Measurements from ENCODE around the gene CNOT9. TPM values are rescaled to one million over a fixed set of nuclear protein-coding genes. Genes with fewer than 3 reads are reported as not detected.

CNOT9 gene
- total and polyA plus RNA-seq, 3 experiments from 2014 or later: 22.5 to 135 (median 131) TPM

DNA sequence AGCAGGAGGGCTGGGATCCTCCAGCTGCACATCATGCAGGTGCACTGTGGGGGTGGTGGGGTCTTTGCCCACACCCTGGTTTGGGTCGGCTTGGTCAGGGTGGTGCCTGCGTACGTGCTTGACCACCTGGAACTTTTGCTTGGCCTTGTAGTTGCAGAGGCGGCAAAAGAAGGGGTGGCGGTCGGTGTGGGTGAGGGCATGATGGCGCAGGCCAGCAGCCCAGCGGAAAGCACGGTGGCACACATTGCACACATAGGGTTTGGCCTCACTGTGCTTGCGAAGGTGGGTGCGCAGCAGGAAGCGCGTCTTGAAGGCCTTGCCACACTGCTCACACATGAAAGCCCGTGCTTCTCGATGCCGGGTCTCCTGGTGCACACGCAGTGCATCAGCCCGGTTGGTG, 69.7 kb downstream of the CNOT9 start:
- H3K27ac Mint-ChIP-seq: peak overlapping the region in 1 of 8 donors; percentile 26
- ChIA-PET CTCF (no interaction called here), POLR2A (no interaction called here)
- H3K9me3 Mint-ChIP-seq: no peaks in the 10 kb centered on the region
- Histone ChIP-seq H3K9me3 (ENCODE audit: low read length) (no peaks in the 10 kb centered on the region), H3K4me3 (ENCODE audit: low read length) (no peak overlapping the region), H3K36me3 (ENCODE audit: insufficient read depth, low read length) (peaks cover 54% of the 10 kb centered on the region), H3K27ac (ENCODE audit: low read depth, low read length) (no peak overlapping the region), H3K4me1 (ENCODE audit: insufficient read depth, low read length) (no peaks in the 10 kb centered on the region), H3K27me3 (ENCODE audit: insufficient read depth, low read length, poor library complexity, severe bottlenecking) (no peaks in the 10 kb centered on the region)
- no peak for DNase-seq
- H3K36me3 Mint-ChIP-seq: peaks cover 7 to 88% (median 9%) of the 10 kb centered on the region in 3 donors
- H3K4me3 Mint-ChIP-seq: no peak overlapping the region
- H3K4me1 Mint-ChIP-seq: no peaks in the 10 kb centered on the region
- H3K27me3 Mint-ChIP-seq: no peaks in the 10 kb centered on the region

DNA sequence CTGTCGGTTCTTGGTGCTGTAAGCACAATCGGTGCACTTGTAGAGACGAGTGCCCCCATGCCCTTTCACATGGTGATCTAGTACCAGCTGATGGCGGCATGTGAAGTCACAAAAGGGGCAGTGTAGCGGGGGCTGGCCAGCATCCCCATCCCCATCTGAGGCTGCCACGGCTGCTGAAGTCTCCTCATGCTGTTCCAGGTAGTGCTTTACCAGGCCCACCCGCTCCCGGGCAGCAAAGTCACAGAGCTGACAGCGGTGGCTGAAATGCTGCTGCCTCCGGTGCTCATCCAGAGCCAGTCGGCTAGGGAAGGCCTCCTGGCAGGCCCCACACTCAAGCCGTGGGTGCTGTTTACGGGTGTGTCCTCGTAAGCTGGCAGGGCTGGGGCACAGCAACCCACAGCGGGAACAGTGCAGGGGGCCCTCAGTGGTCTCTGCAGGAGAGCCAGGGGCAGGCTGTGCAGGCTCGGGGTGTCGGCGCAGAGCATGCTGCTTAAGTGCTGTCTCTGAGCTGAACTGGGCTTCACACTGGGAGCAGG, 73.5 kb downstream of the CNOT9 start:
- H3K36me3 Mint-ChIP-seq: peaks cover 12 to 84% (median 20%) of the 10 kb centered on the region in 3 donors
- CTCF ChIA-PET: no interaction called here

DNA sequence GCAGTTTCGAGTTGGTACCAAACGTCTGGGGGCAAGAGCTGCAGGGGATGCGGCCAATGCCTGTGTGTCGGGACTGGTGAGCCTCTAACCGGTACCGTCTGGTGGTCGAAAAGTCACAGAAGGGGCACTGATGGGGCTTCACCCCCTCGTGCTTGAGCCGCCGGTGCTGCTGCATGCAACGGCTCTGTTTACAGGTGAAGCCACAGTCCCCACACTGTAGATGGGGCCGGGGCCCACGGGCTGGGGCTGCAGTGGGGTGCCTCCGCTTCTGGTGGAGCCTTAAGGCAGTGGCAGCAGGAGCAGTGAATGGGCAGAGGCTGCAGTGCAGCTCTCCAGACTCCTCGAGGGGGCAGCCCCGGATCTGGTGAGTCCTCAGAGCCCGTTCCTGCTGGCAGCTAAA, 74.1 kb downstream of the CNOT9 start:
- Mint-ChIP-seq H3K4me1 (peaks cover 0 to 7% (median 3%) of the 10 kb centered on the region in 3 donors), H3K36me3 (peaks cover 7 to 83% (median 21%) of the 10 kb centered on the region in 3 donors), H3K27me3 (no peaks in the 10 kb centered on the region), H3K9me3 (no peaks in the 10 kb centered on the region), H3K27ac (no peak overlapping the region), H3K4me3 (no peak overlapping the region)
- ChIA-PET CTCF (no interaction called here), POLR2A (no interaction called here)
- Histone ChIP-seq H3K4me3 (ENCODE audit: low read length) (no peak overlapping the region), H3K27ac (ENCODE audit: low read depth, low read length) (no peak overlapping the region), H3K36me3 (ENCODE audit: insufficient read depth, low read length) (peaks cover 57% of the 10 kb centered on the region), H3K27me3 (ENCODE audit: insufficient read depth, low read length, poor library complexity, severe bottlenecking) (no peaks in the 10 kb centered on the region), H3K9me3 (ENCODE audit: low read length) (no peaks in the 10 kb centered on the region), H3K4me1 (ENCODE audit: insufficient read depth, low read length) (no peaks in the 10 kb centered on the region)
- no peak for DNase-seq

More for the DNA sequence above, 73.5 kb downstream of the CNOT9 start:
- H3K4me1 ChIP-seq (ENCODE audit: insufficient read depth, low read length): no peaks in the 10 kb centered on the region
- no peaks in the 10 kb centered on the region for H3K9me3 Mint-ChIP-seq
- POLR2A ChIA-PET: no interaction called here
- H3K4me3 Mint-ChIP-seq: no peak overlapping the region
- H3K27me3 ChIP-seq (ENCODE audit: insufficient read depth, low read length, poor library complexity, severe bottlenecking): no peaks in the 10 kb centered on the region
- H3K27ac Mint-ChIP-seq: peak overlapping the region in 1 of 8 donors; percentile 72
- peaks cover 57% of the 10 kb centered on the region for H3K36me3 ChIP-seq (ENCODE audit: insufficient read depth, low read length)
- H3K9me3 ChIP-seq (ENCODE audit: low read length): no peaks in the 10 kb centered on the region
- no peak for DNase-seq
- H3K27me3 Mint-ChIP-seq: no peaks in the 10 kb centered on the region
- H3K27ac ChIP-seq (ENCODE audit: low read depth, low read length): no peak overlapping the region
- H3K4me3 ChIP-seq (ENCODE audit: low read length): no peak overlapping the region
- peaks cover 0 to 4% (median 0%) of the 10 kb centered on the region in 3 donors for H3K4me1 Mint-ChIP-seq

DNA sequence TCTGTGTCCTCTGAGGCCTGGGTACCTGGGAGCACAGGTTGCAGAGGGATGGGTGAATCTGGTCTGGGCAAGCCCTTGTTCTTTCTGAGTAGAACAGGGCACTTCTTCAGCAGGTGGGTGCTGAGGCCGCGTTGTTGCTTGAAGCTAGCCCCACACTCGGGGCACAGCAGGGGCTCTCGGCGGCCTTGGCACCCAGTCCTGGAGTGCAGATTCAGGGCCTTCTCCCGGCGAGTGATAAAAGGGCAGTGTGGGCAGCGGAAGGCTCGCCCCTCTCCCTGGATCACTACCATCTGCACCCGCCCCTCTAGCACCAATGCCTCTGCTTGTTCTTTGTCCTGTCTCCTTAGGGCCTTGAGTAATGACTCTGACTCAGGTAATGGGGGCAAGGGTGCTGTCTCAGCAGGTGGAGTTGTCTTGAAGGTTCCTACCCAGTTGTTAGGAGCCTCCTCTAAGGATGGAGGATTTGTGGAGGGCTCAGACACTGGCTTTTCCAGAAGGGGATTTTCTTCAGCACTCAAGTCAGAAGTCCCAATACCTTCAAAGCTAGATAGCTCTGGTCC, 75.2 kb downstream of the CNOT9 start:
- Mint-ChIP-seq H3K4me3 (no peak overlapping the region), H3K27ac (peak overlapping the region in 3 of 8 donors; percentile 6 to 82 (median 11)), H3K9me3 (no peaks in the 10 kb centered on the region), H3K27me3 (peaks cover 0 to 2% of the 10 kb centered on the region in 2 donors), H3K4me1 (peaks cover 4 to 16% (median 13%) of the 10 kb centered on the region in 3 donors), H3K36me3 (peaks cover 5 to 83% (median 24%) of the 10 kb centered on the region in 3 donors)
- Histone ChIP-seq H3K9me3 (ENCODE audit: low read length) (no peaks in the 10 kb centered on the region), H3K27me3 (ENCODE audit: insufficient read depth, low read length, poor library complexity, severe bottlenecking) (no peaks in the 10 kb centered on the region), H3K36me3 (ENCODE audit: insufficient read depth, low read length) (peaks cover 55% of the 10 kb centered on the region), H3K4me3 (ENCODE audit: low read length) (no peak overlapping the region), H3K4me1 (ENCODE audit: insufficient read depth, low read length) (no peaks in the 10 kb centered on the region), H3K27ac (ENCODE audit: low read depth, low read length) (no peak overlapping the region)
- ChIA-PET POLR2A (no interaction called here), CTCF (no interaction called here)
- DNase-seq: no peak

DNA sequence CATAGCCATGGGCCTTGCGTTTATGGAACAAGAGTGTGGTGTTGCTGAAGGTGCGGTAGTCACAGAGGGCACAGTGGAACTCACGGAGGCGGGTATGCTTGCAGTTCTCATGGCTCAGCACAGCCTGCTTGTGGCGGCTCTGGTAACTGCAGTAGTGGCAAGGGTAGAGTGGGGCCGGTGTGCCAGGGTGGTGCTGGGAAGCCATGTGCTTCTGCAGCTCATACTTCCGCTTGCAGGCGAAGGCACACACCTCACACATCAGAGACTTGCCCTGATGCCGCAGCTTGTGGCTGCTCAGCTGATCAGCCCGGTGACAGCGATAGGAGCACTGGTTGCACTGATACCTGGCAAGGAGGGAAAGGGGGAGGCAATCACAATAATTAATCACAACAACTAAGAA, 76.1 kb downstream of the CNOT9 start:
- POLR2A ChIA-PET: no interaction called here
- Mint-ChIP-seq H3K36me3 (peaks cover 5 to 84% (median 22%) of the 10 kb centered on the region in 3 donors), H3K4me3 (no peak overlapping the region), H3K27me3 (peaks cover 0 to 2% of the 10 kb centered on the region in 2 donors), H3K4me1 (peaks cover 4 to 16% (median 13%) of the 10 kb centered on the region in 3 donors), H3K9me3 (no peaks in the 10 kb centered on the region), H3K27ac (peak overlapping the region in 1 of 8 donors; percentile 78)
- CTCF ChIA-PET: no interaction called here
- no peak overlapping the region for H3K4me3 ChIP-seq (ENCODE audit: low read length)
- no peaks in the 10 kb centered on the region for H3K9me3 ChIP-seq (ENCODE audit: low read length)
- no peaks in the 10 kb centered on the region for H3K27me3 ChIP-seq (ENCODE audit: insufficient read depth, low read length, poor library complexity, severe bottlenecking)
- no peaks in the 10 kb centered on the region for H3K4me1 ChIP-seq (ENCODE audit: insufficient read depth, low read length)
- peaks cover 58% of the 10 kb centered on the region for H3K36me3 ChIP-seq (ENCODE audit: insufficient read depth, low read length)
- no peak for DNase-seq
- H3K27ac ChIP-seq (ENCODE audit: low read depth, low read length): no peak overlapping the region

DNA sequence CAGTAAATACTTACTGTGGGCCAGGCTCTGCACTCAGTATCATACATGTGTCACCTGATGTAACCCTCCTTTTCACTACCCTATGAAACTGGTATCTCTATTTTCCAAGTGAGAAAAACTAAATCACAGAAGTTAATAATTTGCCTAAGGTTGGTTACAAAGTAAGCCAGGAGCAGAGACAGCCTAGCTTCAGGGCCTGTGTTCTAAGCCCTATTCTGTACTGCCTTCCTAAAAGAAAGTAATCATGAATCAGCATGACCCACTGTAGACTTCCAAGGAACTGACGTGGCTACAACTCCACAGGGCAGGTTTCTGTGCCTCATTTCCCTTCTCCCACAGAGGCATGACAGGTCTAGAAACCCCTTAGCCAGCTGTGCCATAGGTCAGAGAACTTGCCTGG, 76.5 kb downstream of the CNOT9 start:
- H3K27ac ChIP-seq (ENCODE audit: low read depth, low read length): no peak overlapping the region
- H3K4me3 Mint-ChIP-seq: no peak overlapping the region
- H3K36me3 Mint-ChIP-seq: peaks cover 5 to 86% (median 25%) of the 10 kb centered on the region in 3 donors
- H3K27ac Mint-ChIP-seq: no peak overlapping the region
- ChIA-PET POLR2A (no interaction called here), CTCF (interaction anchor here (1.8 to 5.8 kb wide), 2 partner anchors 13 to 67 kb away, joined by 6 to 40 read pairs; partner anchors contain the start of genes BCS1L and ZNF142)
- no peaks in the 10 kb centered on the region for H3K27me3 ChIP-seq (ENCODE audit: insufficient read depth, low read length, poor library complexity, severe bottlenecking)
- no peak for DNase-seq
- no peaks in the 10 kb centered on the region for H3K4me1 ChIP-seq (ENCODE audit: insufficient read depth, low read length)
- H3K36me3 ChIP-seq (ENCODE audit: insufficient read depth, low read length): peaks cover 60% of the 10 kb centered on the region
- H3K9me3 Mint-ChIP-seq: no peaks in the 10 kb centered on the region
- H3K4me1 Mint-ChIP-seq: peaks cover 4 to 16% (median 13%) of the 10 kb centered on the region in 3 donors
- no peak overlapping the region for H3K4me3 ChIP-seq (ENCODE audit: low read length)
- peaks cover 0 to 2% of the 10 kb centered on the region in 2 donors for H3K27me3 Mint-ChIP-seq
- no peaks in the 10 kb centered on the region for H3K9me3 ChIP-seq (ENCODE audit: low read length)

Other genes starting within 250 kb of the CNOT9 start
- gene CATIP, start 212.0 kb upstream of the CNOT9 start, total RNA-seq: not detected
- not detected for gene CATIP, start 212.0 kb upstream of the CNOT9 start, polyA plus RNA-seq
- gene SLC11A1, start 186.6 kb upstream of the CNOT9 start, total RNA-seq: 1 to 10 TPM; 1.1 to 2.1 TPM
- 0.32 TPM for gene SLC11A1, start 186.6 kb upstream of the CNOT9 start, polyA plus RNA-seq
- 100 to 1,000 TPM; 104 to 113 TPM for gene CTDSP1, start 169.0 kb upstream of the CNOT9 start, total RNA-seq
- gene CTDSP1, start 169.0 kb upstream of the CNOT9 start, polyA plus RNA-seq: 32.2 TPM
- not detected for gene VIL1, start 149.7 kb upstream of the CNOT9 start, total RNA-seq
- gene VIL1, start 149.7 kb upstream of the CNOT9 start, polyA plus RNA-seq: not detected
- gene USP37, start 488 bp upstream of the CNOT9 start, total RNA-seq: 10 to 100 TPM; 29.9 to 31.5 TPM
- 12.5 TPM for gene USP37, start 488 bp upstream of the CNOT9 start, polyA plus RNA-seq
- gene PLCD4, start 39.1 kb downstream of the CNOT9 start, total RNA-seq: under 1 TPM in 1 of 2 experiments, not detected in 1; 0.16 TPM
- 0.49 TPM for gene PLCD4, start 39.1 kb downstream of the CNOT9 start, polyA plus RNA-seq
- gene ZNF142, start 90.8 kb downstream of the CNOT9 start, total RNA-seq: 10 to 100 TPM; 60.4 to 64.0 TPM
- 19.7 TPM for gene ZNF142, start 90.8 kb downstream of the CNOT9 start, polyA plus RNA-seq
- gene BCS1L, start 90.8 kb downstream of the CNOT9 start, total RNA-seq: 10 to 100 TPM; 91.7 to 93.9 TPM
- gene BCS1L, start 90.8 kb downstream of the CNOT9 start, polyA plus RNA-seq: 10.1 TPM
- 10 to 100 TPM; 29.0 to 36.8 TPM for gene RNF25, start 103.2 kb downstream of the CNOT9 start, total RNA-seq
- gene RNF25, start 103.2 kb downstream of the CNOT9 start, polyA plus RNA-seq: 14.4 TPM
- gene STK36, start 103.2 kb downstream of the CNOT9 start, total RNA-seq: 10 to 100 TPM; 19.9 to 21.4 TPM
- gene STK36, start 103.2 kb downstream of the CNOT9 start, polyA plus RNA-seq: 3.9 TPM
- 10 to 100 TPM; 42.0 to 44.2 TPM for gene TTLL4, start 142.0 kb downstream of the CNOT9 start, total RNA-seq
- 7.1 TPM for gene TTLL4, start 142.0 kb downstream of the CNOT9 start, polyA plus RNA-seq
- 1 to 10 TPM; 1.2 TPM for gene CYP27A1, start 213.3 kb downstream of the CNOT9 start, total RNA-seq
- not detected for gene CYP27A1, start 213.3 kb downstream of the CNOT9 start, polyA plus RNA-seq

Measured in CD8-positive, alpha-beta memory T cell (primary cell).